NCI-H2196 treated with DMSO at 0.1 percent for 48 hours (cell line): Measurements from ENCODE around the gene WIPF1.

Experiments
- DNase-seq: peaks from one replicate; lab custom pipeline; 2025; ENCODE audit not compliant: unreplicated experiment; lab: John Stamatoyannopoulos, UW

WIPF1 gene

GRCh38 chr2:174546519-174547506 is 50.8 kb downstream of the WIPF1 start:
- DNase-seq, result no peak

GRCh38 chr2:174545240-174545639 is 52.4 kb downstream of the WIPF1 start:
- DNase-seq, result no peak

GRCh38 chr2:174544802-174545201 is 52.8 kb downstream of the WIPF1 start:
- DNase-seq, result no peak

- DNase-seq, result no peak
Measured at GRCh38 chr2:174544156-174544555, 53.4 kb downstream of the WIPF1 start.

- no peak for DNase-seq
Measured at GRCh38 chr2:174540893-174541292, 56.7 kb downstream of the WIPF1 start.

- DNase-seq, result no peak
Measured at GRCh38 chr2:174535757-174536703, 61.6 kb downstream of the WIPF1 start.

- no peak for DNase-seq
Measured at GRCh38 chr2:174535083-174535482, 62.5 kb downstream of the WIPF1 start.

- no peak for DNase-seq
Measured at GRCh38 chr2:174529916-174530315, 67.7 kb downstream of the WIPF1 start.

- no peak for DNase-seq
Measured at GRCh38 chr2:174527959-174528358, 69.6 kb downstream of the WIPF1 start.

- DNase-seq, result no peak
Measured at GRCh38 chr2:174527101-174527721, 70.4 kb downstream of the WIPF1 start.

- DNase-seq, result no peak
Measured at GRCh38 chr2:174524527-174524926, 73.1 kb downstream of the WIPF1 start.

GRCh38 chr2:174522553-174522952 is 75.1 kb downstream of the WIPF1 start:
- no peak for DNase-seq

GRCh38 chr2:174518395-174518794 is 79.2 kb downstream of the WIPF1 start:
- DNase-seq, result no peak

GRCh38 chr2:174516501-174517378 is 80.9 kb downstream of the WIPF1 start:
- no peak for DNase-seq

GRCh38 chr2:174512345-174512744 is 85.3 kb downstream of the WIPF1 start:
- no peak for DNase-seq

GRCh38 chr2:174511580-174512260 is 85.9 kb downstream of the WIPF1 start:
- no peak for DNase-seq

GRCh38 chr2:174510583-174511189 is 86.9 kb downstream of the WIPF1 start:
- no peak for DNase-seq
